ENCODE measurements around the gene F10.
"Not testable (repeated sequence)": the region's sequence is repeated elsewhere in the genome, so short reads cannot be mapped to it uniquely, and the experiment has no call there.

The F10 gene

GRCh38 chr13:113086991-113087922, 35.3 kb upstream of the F10 start:
- no peak for DNase-seq

GRCh38 chr13:113087923-113088690, 34.5 kb upstream of the F10 start:
- DNase-seq, result no peak

- no peak for DNase-seq
Observed at GRCh38 chr13:113088691-113089020, 33.9 kb upstream of the F10 start.

GRCh38 chr13:113089693-113090414, 32.7 kb upstream of the F10 start:
- no peak for DNase-seq

GRCh38 chr13:113090415-113090770, 32.2 kb upstream of the F10 start:
- DNase-seq, result no peak

- no peak for DNase-seq
Observed at GRCh38 chr13:113090806-113091205, 31.8 kb upstream of the F10 start.

- DNase-seq, result no peak
Observed at GRCh38 chr13:113091211-113091771, 31.3 kb upstream of the F10 start.

- DNase-seq, result no peak
Observed at GRCh38 chr13:113091891-113092775, 30.5 kb upstream of the F10 start.

- no peak for DNase-seq
Observed at GRCh38 chr13:113092776-113093579, 29.6 kb upstream of the F10 start.

- DNase-seq, result no peak
Observed at GRCh38 chr13:113093580-113094409, 28.8 kb upstream of the F10 start.

- DNase-seq, result no peak
Observed at GRCh38 chr13:113094410-113094800, 28.2 kb upstream of the F10 start.

GRCh38 chr13:113095146-113096051, 27.2 kb upstream of the F10 start:
- no peak for DNase-seq

GRCh38 chr13:113096052-113096744, 26.4 kb upstream of the F10 start:
- DNase-seq, result no peak

GRCh38 chr13:113096745-113097305, 25.8 kb upstream of the F10 start:
- no peak for DNase-seq

GRCh38 chr13:113097651-113098050, 24.9 kb upstream of the F10 start:
- no peak for DNase-seq

GRCh38 chr13:113098162-113098732, 24.4 kb upstream of the F10 start:
- no peak for DNase-seq

- DNase-seq, result no peak
Observed at GRCh38 chr13:113099142-113099541, 23.5 kb upstream of the F10 start.

GRCh38 chr13:113102302-113102701, 20.3 kb upstream of the F10 start:
- DNase-seq, result not testable (repeated sequence)
